ENCODE data around the gene MPHOSPH10.

GRCh38 chr2:71103809-71104208, 26.6 kb upstream of the MPHOSPH10 start:
- TF ChIP-seq, protein P1, sequence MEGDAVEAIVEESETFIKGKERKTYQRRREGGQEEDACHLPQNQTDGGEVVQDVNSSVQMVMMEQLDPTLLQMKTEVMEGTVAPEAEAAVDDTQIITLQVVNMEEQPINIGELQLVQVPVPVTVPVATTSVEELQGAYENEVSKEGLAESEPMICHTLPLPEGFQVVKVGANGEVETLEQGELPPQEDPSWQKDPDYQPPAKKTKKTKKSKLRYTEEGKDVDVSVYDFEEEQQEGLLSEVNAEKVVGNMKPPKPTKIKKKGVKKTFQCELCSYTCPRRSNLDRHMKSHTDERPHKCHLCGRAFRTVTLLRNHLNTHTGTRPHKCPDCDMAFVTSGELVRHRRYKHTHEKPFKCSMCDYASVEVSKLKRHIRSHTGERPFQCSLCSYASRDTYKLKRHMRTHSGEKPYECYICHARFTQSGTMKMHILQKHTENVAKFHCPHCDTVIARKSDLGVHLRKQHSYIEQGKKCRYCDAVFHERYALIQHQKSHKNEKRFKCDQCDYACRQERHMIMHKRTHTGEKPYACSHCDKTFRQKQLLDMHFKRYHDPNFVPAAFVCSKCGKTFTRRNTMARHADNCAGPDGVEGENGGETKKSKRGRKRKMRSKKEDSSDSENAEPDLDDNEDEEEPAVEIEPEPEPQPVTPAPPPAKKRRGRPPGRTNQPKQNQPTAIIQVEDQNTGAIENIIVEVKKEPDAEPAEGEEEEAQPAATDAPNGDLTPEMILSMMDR (IDR thresholded peaks at IDR 0.05), result no peak
- TF ChIP-seq, protein P2, sequence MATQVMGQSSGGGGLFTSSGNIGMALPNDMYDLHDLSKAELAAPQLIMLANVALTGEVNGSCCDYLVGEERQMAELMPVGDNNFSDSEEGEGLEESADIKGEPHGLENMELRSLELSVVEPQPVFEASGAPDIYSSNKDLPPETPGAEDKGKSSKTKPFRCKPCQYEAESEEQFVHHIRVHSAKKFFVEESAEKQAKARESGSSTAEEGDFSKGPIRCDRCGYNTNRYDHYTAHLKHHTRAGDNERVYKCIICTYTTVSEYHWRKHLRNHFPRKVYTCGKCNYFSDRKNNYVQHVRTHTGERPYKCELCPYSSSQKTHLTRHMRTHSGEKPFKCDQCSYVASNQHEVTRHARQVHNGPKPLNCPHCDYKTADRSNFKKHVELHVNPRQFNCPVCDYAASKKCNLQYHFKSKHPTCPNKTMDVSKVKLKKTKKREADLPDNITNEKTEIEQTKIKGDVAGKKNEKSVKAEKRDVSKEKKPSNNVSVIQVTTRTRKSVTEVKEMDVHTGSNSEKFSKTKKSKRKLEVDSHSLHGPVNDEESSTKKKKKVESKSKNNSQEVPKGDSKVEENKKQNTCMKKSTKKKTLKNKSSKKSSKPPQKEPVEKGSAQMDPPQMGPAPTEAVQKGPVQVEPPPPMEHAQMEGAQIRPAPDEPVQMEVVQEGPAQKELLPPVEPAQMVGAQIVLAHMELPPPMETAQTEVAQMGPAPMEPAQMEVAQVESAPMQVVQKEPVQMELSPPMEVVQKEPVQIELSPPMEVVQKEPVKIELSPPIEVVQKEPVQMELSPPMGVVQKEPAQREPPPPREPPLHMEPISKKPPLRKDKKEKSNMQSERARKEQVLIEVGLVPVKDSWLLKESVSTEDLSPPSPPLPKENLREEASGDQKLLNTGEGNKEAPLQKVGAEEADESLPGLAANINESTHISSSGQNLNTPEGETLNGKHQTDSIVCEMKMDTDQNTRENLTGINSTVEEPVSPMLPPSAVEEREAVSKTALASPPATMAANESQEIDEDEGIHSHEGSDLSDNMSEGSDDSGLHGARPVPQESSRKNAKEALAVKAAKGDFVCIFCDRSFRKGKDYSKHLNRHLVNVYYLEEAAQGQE (IDR thresholded peaks at IDR 0.05; ENCODE audit: insufficient read depth in 1 of 2, low read depth in 2 of 2, low read length in 1 of 2), result no peak
- TF ChIP-seq POLR2AphosphoS5 (IDR thresholded peaks at IDR 0.05; ENCODE audit: low read depth, low read length), result no peak
- TF ChIP-seq TCF7L2 (IDR thresholded peaks at IDR 0.05; ENCODE audit: low read depth, low read length), result no peak
